Uterus (tissue), 2 donors: ENCODE results near the gene TMEM175.

Source experiments
- POLR2A ChIP-seq, 2 donors: fragments of 450-650 bp; IDR thresholded peaks; one replicate each; pipeline ENCODE4 v1.6.1; 2016; ENCODE audit warnings: antibody characterized with exemption in 2 of 2, mild to moderate bottlenecking in 1 of 2, moderate library complexity in 1 of 2
- TF ChIP-seq, protein P1 (sequence below), 4 experiments: fragments of 200-600 bp in 2 of 4; fragments of 450-650 bp in 2 of 4; sonication (generic) in 2 of 4; IDR thresholded peaks; one replicate each; pipeline ENCODE4 v1.5.1; 2016 to 2019; ENCODE audit warnings: antibody characterized with exemption in 4 of 4, mild to moderate bottlenecking in 2 of 4, moderate library complexity in 1 of 4

DNA sequence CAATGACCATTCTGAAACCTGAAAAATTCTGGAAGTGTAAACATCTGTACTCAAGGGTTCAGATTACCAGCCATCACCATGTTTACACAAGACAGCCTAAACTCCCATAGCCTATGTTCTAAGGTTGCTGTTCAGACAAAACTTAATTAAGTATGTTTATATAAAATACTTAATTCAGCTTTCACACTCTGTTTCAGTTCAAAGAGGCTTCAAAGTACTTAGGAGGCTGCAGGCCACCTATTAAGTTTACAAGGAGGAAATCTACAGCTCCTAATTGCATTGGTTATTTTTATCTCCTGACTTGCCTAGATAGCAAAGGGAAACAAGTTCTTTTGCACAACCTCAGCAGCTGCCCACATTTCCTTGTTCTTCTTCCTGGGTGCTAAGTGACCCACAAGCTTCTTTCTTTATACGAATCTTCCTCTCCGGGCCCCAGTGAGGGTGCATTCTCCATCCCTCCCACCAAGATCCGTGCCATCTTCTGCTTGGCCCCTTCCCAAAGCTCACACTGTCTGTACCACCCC, 2.2 kb upstream of the TMEM175 start:
- TF ChIP-seq, protein P1, sequence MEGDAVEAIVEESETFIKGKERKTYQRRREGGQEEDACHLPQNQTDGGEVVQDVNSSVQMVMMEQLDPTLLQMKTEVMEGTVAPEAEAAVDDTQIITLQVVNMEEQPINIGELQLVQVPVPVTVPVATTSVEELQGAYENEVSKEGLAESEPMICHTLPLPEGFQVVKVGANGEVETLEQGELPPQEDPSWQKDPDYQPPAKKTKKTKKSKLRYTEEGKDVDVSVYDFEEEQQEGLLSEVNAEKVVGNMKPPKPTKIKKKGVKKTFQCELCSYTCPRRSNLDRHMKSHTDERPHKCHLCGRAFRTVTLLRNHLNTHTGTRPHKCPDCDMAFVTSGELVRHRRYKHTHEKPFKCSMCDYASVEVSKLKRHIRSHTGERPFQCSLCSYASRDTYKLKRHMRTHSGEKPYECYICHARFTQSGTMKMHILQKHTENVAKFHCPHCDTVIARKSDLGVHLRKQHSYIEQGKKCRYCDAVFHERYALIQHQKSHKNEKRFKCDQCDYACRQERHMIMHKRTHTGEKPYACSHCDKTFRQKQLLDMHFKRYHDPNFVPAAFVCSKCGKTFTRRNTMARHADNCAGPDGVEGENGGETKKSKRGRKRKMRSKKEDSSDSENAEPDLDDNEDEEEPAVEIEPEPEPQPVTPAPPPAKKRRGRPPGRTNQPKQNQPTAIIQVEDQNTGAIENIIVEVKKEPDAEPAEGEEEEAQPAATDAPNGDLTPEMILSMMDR (IDR thresholded peaks at IDR 0.05): no peak
- no peak for TF ChIP-seq POLR2A (IDR thresholded peaks at IDR 0.05)
